Panc1 (cell line): ENCODE results near the gene NATD1.

Experiments
- POLR2AphosphoS5 ChIP-seq: IDR thresholded peaks from 2 replicates; pipeline ENCODE4 v1.6.1; 2012; ENCODE audit warnings: mild to moderate bottlenecking, low read depth, low read length, moderate library complexity
- SIN3A ChIP-seq: IDR thresholded peaks from 2 replicates; pipeline ENCODE4 v1.6.1; 2012; ENCODE audit warnings: low read depth, mild to moderate bottlenecking, low read length, moderate library complexity, borderline replicate concordance; ENCODE audit not compliant: insufficient read depth
- TCF7L2 ChIP-seq: IDR thresholded peaks from 2 replicates; pipeline ENCODE4 v1.6.1; 2011; ENCODE audit warnings: mild to moderate bottlenecking, low read depth, low read length, inconsistent platforms
- TF ChIP-seq, protein P1 (sequence below): fragments of 450-650 bp; IDR thresholded peaks from 2 replicates; pipeline ENCODE4 v1.5.1; 2017; ENCODE audit warnings: mild to moderate bottlenecking
- TF ChIP-seq, protein P2 (sequence below), 2 experiments: IDR thresholded peaks; 2 replicates each; pipeline ENCODE4 v1.6.1; 2011 to 2012; ENCODE audit warnings: low read depth in 2 of 2, control low read depth in 1 of 2, low read length in 1 of 2, mild to moderate bottlenecking in 1 of 2, moderate library complexity in 1 of 2; ENCODE audit not compliant: insufficient read depth in 1 of 2

DNA sequence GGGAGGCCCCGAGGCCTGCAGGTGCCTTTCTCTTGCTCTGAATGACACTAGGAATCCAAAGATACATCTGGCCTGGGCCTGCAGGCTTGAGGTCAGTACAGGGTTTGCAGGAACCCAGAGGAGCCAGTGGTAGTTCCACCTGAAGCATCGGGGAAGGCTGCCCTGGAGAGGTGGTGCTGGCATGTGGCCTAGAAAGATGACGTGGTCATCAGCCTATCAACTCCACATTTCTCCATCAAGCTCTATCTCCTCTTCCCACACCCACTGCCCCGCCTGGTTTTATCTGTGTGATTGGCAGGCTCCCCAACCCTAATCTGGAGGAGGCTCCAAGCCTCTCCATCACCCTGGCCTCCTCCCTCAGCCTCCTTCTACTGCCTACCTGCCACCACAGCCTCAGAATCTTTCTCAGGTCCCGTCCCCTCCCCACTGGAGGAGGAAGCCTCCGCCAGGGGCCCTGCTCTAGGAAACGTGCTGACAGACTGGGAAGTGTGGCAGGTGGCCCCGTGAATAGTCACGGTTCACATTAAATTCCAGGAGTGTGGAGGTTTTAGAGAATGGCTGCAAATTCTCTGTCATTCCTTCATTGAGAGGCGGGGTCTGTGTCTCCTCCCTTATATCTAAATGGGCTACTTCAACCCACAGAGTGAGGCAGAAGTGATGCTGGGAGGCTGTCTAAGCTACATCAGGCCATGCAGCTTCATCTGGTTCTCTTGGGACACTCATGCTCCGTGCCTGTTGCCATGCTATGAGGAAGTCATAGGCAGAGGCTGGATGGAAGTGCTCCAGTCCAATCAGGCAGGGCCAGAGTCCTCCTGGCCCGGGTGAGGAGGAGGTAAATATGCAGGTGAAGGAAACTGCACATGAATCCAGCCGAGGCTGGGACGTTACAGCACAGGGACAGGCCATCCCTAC lies 19.9 kb upstream of the NATD1 start:
- TF ChIP-seq POLR2AphosphoS5 (no peak), SIN3A (no peak), TCF7L2 (no peak)
- TF ChIP-seq, protein P1, sequence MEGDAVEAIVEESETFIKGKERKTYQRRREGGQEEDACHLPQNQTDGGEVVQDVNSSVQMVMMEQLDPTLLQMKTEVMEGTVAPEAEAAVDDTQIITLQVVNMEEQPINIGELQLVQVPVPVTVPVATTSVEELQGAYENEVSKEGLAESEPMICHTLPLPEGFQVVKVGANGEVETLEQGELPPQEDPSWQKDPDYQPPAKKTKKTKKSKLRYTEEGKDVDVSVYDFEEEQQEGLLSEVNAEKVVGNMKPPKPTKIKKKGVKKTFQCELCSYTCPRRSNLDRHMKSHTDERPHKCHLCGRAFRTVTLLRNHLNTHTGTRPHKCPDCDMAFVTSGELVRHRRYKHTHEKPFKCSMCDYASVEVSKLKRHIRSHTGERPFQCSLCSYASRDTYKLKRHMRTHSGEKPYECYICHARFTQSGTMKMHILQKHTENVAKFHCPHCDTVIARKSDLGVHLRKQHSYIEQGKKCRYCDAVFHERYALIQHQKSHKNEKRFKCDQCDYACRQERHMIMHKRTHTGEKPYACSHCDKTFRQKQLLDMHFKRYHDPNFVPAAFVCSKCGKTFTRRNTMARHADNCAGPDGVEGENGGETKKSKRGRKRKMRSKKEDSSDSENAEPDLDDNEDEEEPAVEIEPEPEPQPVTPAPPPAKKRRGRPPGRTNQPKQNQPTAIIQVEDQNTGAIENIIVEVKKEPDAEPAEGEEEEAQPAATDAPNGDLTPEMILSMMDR = no peak
- TF ChIP-seq, protein P2, sequence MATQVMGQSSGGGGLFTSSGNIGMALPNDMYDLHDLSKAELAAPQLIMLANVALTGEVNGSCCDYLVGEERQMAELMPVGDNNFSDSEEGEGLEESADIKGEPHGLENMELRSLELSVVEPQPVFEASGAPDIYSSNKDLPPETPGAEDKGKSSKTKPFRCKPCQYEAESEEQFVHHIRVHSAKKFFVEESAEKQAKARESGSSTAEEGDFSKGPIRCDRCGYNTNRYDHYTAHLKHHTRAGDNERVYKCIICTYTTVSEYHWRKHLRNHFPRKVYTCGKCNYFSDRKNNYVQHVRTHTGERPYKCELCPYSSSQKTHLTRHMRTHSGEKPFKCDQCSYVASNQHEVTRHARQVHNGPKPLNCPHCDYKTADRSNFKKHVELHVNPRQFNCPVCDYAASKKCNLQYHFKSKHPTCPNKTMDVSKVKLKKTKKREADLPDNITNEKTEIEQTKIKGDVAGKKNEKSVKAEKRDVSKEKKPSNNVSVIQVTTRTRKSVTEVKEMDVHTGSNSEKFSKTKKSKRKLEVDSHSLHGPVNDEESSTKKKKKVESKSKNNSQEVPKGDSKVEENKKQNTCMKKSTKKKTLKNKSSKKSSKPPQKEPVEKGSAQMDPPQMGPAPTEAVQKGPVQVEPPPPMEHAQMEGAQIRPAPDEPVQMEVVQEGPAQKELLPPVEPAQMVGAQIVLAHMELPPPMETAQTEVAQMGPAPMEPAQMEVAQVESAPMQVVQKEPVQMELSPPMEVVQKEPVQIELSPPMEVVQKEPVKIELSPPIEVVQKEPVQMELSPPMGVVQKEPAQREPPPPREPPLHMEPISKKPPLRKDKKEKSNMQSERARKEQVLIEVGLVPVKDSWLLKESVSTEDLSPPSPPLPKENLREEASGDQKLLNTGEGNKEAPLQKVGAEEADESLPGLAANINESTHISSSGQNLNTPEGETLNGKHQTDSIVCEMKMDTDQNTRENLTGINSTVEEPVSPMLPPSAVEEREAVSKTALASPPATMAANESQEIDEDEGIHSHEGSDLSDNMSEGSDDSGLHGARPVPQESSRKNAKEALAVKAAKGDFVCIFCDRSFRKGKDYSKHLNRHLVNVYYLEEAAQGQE (IDR thresholded peaks at IDR 0.05; ENCODE audit: insufficient read depth in 1 of 2, low read depth in 2 of 2, low read length in 1 of 2) = no peak
